ENCODE data around the gene KIF20B. TPM values are rescaled to one million over a fixed set of nuclear protein-coding genes. Genes with fewer than 3 reads are reported as not detected.

The KIF20B gene
- total RNA-seq, 1 donor = 4.7 TPM

DNA sequence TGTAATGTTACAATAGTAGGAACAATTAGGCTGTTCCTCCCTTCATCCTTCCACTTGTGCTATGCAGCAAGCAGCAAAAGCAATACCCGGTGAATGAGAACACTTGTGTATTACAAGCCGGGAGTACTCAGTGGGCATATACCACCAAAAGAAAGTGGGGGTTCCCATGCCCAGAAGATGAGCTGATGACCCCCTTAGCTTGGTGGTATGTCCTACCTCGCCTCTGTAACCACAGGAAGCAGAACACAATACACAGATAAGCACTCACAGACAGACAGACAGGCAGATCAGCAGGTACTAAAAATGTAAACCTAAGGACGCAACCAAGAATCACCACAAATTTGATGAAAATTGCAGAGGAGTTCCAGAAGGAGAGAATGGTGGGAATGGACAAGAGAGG is 15.5 kb upstream of the KIF20B start:
- H2AFZ ChIP-seq (ENCODE audit: low read length) = no peak overlapping the region
- DNase-seq (ENCODE audit: insufficient read length, low spot score, missing footprints) = no peak
- no peak overlapping the region for H3K27ac ChIP-seq (ENCODE audit: low read depth, low read length)
- TF ChIP-seq, protein P1, sequence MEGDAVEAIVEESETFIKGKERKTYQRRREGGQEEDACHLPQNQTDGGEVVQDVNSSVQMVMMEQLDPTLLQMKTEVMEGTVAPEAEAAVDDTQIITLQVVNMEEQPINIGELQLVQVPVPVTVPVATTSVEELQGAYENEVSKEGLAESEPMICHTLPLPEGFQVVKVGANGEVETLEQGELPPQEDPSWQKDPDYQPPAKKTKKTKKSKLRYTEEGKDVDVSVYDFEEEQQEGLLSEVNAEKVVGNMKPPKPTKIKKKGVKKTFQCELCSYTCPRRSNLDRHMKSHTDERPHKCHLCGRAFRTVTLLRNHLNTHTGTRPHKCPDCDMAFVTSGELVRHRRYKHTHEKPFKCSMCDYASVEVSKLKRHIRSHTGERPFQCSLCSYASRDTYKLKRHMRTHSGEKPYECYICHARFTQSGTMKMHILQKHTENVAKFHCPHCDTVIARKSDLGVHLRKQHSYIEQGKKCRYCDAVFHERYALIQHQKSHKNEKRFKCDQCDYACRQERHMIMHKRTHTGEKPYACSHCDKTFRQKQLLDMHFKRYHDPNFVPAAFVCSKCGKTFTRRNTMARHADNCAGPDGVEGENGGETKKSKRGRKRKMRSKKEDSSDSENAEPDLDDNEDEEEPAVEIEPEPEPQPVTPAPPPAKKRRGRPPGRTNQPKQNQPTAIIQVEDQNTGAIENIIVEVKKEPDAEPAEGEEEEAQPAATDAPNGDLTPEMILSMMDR (IDR thresholded peaks at IDR 0.05; ENCODE audit: extremely low read depth, low read depth, low read length) = no peak
- H3K27me3 ChIP-seq (ENCODE audit: insufficient read depth, low read length) = no peaks in the 10 kb centered on the region
- H3K79me2 ChIP-seq (ENCODE audit: insufficient read depth, low read length) = no peaks in the 10 kb centered on the region
- no peak overlapping the region for H3K4me3 ChIP-seq (ENCODE audit: insufficient read depth, low read length)
- H4K20me1 ChIP-seq (ENCODE audit: insufficient read depth, low read length) = no peaks in the 10 kb centered on the region
- H3K36me3 ChIP-seq (ENCODE audit: insufficient read depth, low read length) = no peaks in the 10 kb centered on the region
- H3K9me3 ChIP-seq (ENCODE audit: low read depth, low read length) = no peaks in the 10 kb centered on the region
- no peak overlapping the region for H3K4me2 ChIP-seq (ENCODE audit: insufficient read depth, low read length)
- peaks cover 7% of the 10 kb centered on the region for H3K4me1 ChIP-seq (ENCODE audit: insufficient read depth, low read length)

DNA sequence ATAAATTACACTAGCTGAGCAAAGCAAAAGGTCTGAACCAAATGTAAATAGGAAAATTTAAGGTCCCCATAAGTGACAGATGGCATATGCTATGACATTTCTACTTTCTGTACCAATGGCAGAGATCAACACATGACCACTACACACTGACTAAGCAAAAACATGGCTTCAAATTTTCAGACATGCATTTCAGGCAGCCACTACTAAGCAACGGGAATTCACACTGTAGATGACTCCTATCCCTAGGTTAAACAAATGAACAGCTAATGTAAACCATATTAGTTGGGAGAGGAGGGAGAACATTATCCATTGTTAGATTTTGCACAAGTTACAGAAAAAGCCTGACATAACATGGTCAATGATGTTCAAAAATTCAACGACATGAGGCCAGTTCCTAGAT is 11.4 kb upstream of the KIF20B start:
- H2AFZ ChIP-seq (ENCODE audit: low read length) = no peak overlapping the region
- no peak for DNase-seq (ENCODE audit: insufficient read length, low spot score, missing footprints)

DNA sequence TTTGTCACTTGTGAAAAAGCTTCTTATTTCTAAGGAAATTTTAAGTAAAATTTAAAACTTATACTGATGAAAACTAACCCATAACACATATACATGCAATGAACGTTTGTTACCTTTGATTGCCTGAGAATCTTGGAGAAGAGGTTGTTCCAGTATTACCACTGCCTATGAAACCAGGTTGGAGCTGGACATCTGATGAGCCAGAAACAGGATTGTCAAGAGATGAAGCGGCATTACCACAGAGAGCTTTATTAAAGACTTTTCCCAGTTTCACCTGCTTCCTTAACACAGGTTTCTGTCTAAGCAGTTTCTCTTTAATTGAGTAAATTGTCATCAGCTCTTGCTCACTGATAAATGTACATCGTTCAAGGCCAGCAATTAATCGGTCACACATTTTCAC is 9.0 kb upstream of the KIF20B start:
- no peak overlapping the region for H3K4me3 ChIP-seq (ENCODE audit: insufficient read depth, low read length)
- no peak overlapping the region for H2AFZ ChIP-seq (ENCODE audit: low read length)
- no peak overlapping the region for H3K27ac ChIP-seq (ENCODE audit: low read depth, low read length)
- no peaks in the 10 kb centered on the region for H4K20me1 ChIP-seq (ENCODE audit: insufficient read depth, low read length)
- H3K4me1 ChIP-seq (ENCODE audit: insufficient read depth, low read length) = no peaks in the 10 kb centered on the region
- H3K27me3 ChIP-seq (ENCODE audit: insufficient read depth, low read length) = no peaks in the 10 kb centered on the region
- no peak for DNase-seq (ENCODE audit: insufficient read length, low spot score, missing footprints)
- H3K4me2 ChIP-seq (ENCODE audit: insufficient read depth, low read length) = no peak overlapping the region
- TF ChIP-seq, protein P1 (IDR thresholded peaks at IDR 0.05; ENCODE audit: extremely low read depth, low read depth, low read length) = no peak
- H3K36me3 ChIP-seq (ENCODE audit: insufficient read depth, low read length) = no peaks in the 10 kb centered on the region
- H3K9me3 ChIP-seq (ENCODE audit: low read depth, low read length) = no peaks in the 10 kb centered on the region
- no peaks in the 10 kb centered on the region for H3K79me2 ChIP-seq (ENCODE audit: insufficient read depth, low read length)

More for the DNA sequence above, 11.4 kb upstream of the KIF20B start:
- H3K4me3 ChIP-seq (ENCODE audit: insufficient read depth, low read length) = no peak overlapping the region
- H4K20me1 ChIP-seq (ENCODE audit: insufficient read depth, low read length) = no peaks in the 10 kb centered on the region
- no peak overlapping the region for H3K4me2 ChIP-seq (ENCODE audit: insufficient read depth, low read length)
- no peaks in the 10 kb centered on the region for H3K27me3 ChIP-seq (ENCODE audit: insufficient read depth, low read length)
- no peak overlapping the region for H3K27ac ChIP-seq (ENCODE audit: low read depth, low read length)
- no peaks in the 10 kb centered on the region for H3K79me2 ChIP-seq (ENCODE audit: insufficient read depth, low read length)
- H3K4me1 ChIP-seq (ENCODE audit: insufficient read depth, low read length) = peaks cover under 1% of the 10 kb centered on the region
- H3K36me3 ChIP-seq (ENCODE audit: insufficient read depth, low read length) = no peaks in the 10 kb centered on the region
- no peaks in the 10 kb centered on the region for H3K9me3 ChIP-seq (ENCODE audit: low read depth, low read length)
- TF ChIP-seq, protein P1 (IDR thresholded peaks at IDR 0.05; ENCODE audit: extremely low read depth, low read depth, low read length) = no peak

DNA sequence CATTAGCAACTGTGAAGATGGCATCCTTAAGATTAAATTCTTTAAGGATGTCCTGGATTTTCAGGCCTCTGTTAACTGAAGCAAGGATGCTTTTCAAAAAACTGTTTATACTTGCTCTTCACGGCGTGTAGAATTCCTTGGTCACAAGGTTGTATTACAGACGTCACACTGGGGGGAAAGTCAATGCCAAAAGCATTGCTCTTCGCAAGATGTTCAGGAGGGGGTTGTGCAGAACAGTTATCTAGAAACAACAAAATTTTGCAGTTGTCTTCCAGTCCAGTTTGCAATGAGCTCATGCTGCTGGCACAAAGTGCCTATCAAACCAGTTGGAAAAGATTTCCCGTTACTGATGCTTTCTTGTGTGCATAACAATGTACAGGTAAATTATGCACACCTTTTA is 8.2 kb upstream of the KIF20B start:
- TF ChIP-seq, protein P1 (IDR thresholded peaks at IDR 0.05; ENCODE audit: extremely low read depth, low read depth, low read length) = no peak
- H3K27me3 ChIP-seq (ENCODE audit: insufficient read depth, low read length) = no peaks in the 10 kb centered on the region
- no peaks in the 10 kb centered on the region for H4K20me1 ChIP-seq (ENCODE audit: insufficient read depth, low read length)
- H3K27ac ChIP-seq (ENCODE audit: low read depth, low read length) = no peak overlapping the region
- no peak overlapping the region for H3K4me3 ChIP-seq (ENCODE audit: insufficient read depth, low read length)
- H3K79me2 ChIP-seq (ENCODE audit: insufficient read depth, low read length) = no peaks in the 10 kb centered on the region
- H2AFZ ChIP-seq (ENCODE audit: low read length) = no peak overlapping the region
- no peaks in the 10 kb centered on the region for H3K4me1 ChIP-seq (ENCODE audit: insufficient read depth, low read length)
- no peaks in the 10 kb centered on the region for H3K36me3 ChIP-seq (ENCODE audit: insufficient read depth, low read length)
- no peaks in the 10 kb centered on the region for H3K9me3 ChIP-seq (ENCODE audit: low read depth, low read length)
- DNase-seq (ENCODE audit: insufficient read length, low spot score, missing footprints) = no peak
- no peak overlapping the region for H3K4me2 ChIP-seq (ENCODE audit: insufficient read depth, low read length)
